Glutamatergic neuron (in vitro differentiated cells): ENCODE measurements around the gene SEMA4D. TPM values are rescaled to one million over a fixed set of nuclear protein-coding genes. Genes with fewer than 3 reads are reported as not detected.
A peak's percentile ranks its signal among the peaks of the same experiment; 100 is the strongest.

Experiments
- DNase-seq: peaks from one replicate; pipeline ENCODE4 v3.0.0; 2022
- H3K27ac Mint-ChIP-seq: one replicate; pipeline ENCODE4 v1.8.0; 2020; ENCODE audit warnings: mild to moderate bottlenecking, mixed read lengths, inconsistent platforms; ENCODE audit not compliant: unreplicated experiment
- H3K27me3 Mint-ChIP-seq: one replicate; pipeline ENCODE4 v1.8.0; 2020; ENCODE audit warnings: mild to moderate bottlenecking, moderate library complexity, mixed read lengths, inconsistent platforms; ENCODE audit not compliant: unreplicated experiment
- H3K36me3 Mint-ChIP-seq: one replicate; pipeline ENCODE4 v1.8.0; 2020; ENCODE audit warnings: mild to moderate bottlenecking, mixed read lengths, inconsistent platforms; ENCODE audit not compliant: unreplicated experiment
- H3K4me1 Mint-ChIP-seq: one replicate; pipeline ENCODE4 v1.8.0; 2020; ENCODE audit warnings: mild to moderate bottlenecking, low read depth, mixed read lengths, inconsistent platforms; ENCODE audit not compliant: unreplicated experiment
- H3K4me3 Mint-ChIP-seq: one replicate; pipeline ENCODE4 v1.8.0; 2020; ENCODE audit warnings: mild to moderate bottlenecking, mixed read lengths, inconsistent platforms; ENCODE audit not compliant: unreplicated experiment
- H3K9me3 Mint-ChIP-seq: one replicate; pipeline ENCODE4 v1.8.0; 2020; ENCODE audit warnings: mild to moderate bottlenecking, moderate library complexity, mixed read lengths, inconsistent platforms; ENCODE audit not compliant: unreplicated experiment
- CTCF ChIP-seq: fragments of 200-600 bp; sonication (generic); IDR thresholded peaks from one replicate; pipeline ENCODE4 v1.5.0; 2021; ENCODE audit not compliant: partially characterized antibody, unreplicated experiment
- total RNA-seq: library from RNA; stranded (reverse); fragmentation: NEBNext Ultra II Directional; extraction: Animal tissue kit (Norgen Biotek cat#: 25700); gene quantifications from one replicate; pipeline ENCODE4 v1.2.1, GENCODE V29; 2021; ENCODE audit not compliant: unreplicated experiment

SEMA4D gene
- total RNA-seq, 1 donor from 2014 or later = 192 TPM

- TF ChIP-seq CTCF = no peak
- H3K4me1 Mint-ChIP-seq = peaks cover 45% of the 10 kb centered on the region
- H3K4me3 Mint-ChIP-seq = peak overlapping the region; percentile 74
- peaks cover 4% of the 10 kb centered on the region for H3K9me3 Mint-ChIP-seq
- peaks cover 10% of the 10 kb centered on the region for H3K27me3 Mint-ChIP-seq
- peak overlapping the region; percentile 92 for H3K27ac Mint-ChIP-seq
- DNase-seq = peak; percentile 42
- H3K36me3 Mint-ChIP-seq = peaks cover 6% of the 10 kb centered on the region
Observed at GRCh38 chr9:89483592-89484474, 14.1 kb downstream of the SEMA4D start.

GRCh38 chr9:89482901-89483361 lies 15.0 kb downstream of the SEMA4D start:
- Mint-ChIP-seq H3K4me1 (peaks cover 50% of the 10 kb centered on the region), H3K36me3 (peaks cover 6% of the 10 kb centered on the region), H3K27me3 (peaks cover 11% of the 10 kb centered on the region), H3K4me3 (peak overlapping the region; percentile 74), H3K27ac (peak overlapping the region; percentile 92), H3K9me3 (peaks cover 5% of the 10 kb centered on the region)
- DNase-seq = peak; percentile 28
- no peak for TF ChIP-seq CTCF

GRCh38 chr9:89482056-89482851 lies 15.7 kb downstream of the SEMA4D start:
- H3K27ac Mint-ChIP-seq = peak overlapping the region; percentile 92
- peaks cover 11% of the 10 kb centered on the region for H3K27me3 Mint-ChIP-seq
- H3K4me1 Mint-ChIP-seq = peaks cover 56% of the 10 kb centered on the region
- no peak for DNase-seq
- H3K9me3 Mint-ChIP-seq = peaks cover 5% of the 10 kb centered on the region
- H3K36me3 Mint-ChIP-seq = peaks cover 6% of the 10 kb centered on the region
- no peak for TF ChIP-seq CTCF
- H3K4me3 Mint-ChIP-seq = peak overlapping the region; percentile 74

GRCh38 chr9:89481538-89481915 lies 16.4 kb downstream of the SEMA4D start:
- peaks cover 5% of the 10 kb centered on the region for H3K9me3 Mint-ChIP-seq
- peaks cover 63% of the 10 kb centered on the region for H3K4me1 Mint-ChIP-seq
- TF ChIP-seq CTCF = no peak
- peak overlapping the region; percentile 74 for H3K4me3 Mint-ChIP-seq
- no peak for DNase-seq
- H3K27me3 Mint-ChIP-seq = peaks cover 12% of the 10 kb centered on the region
- peak overlapping the region; percentile 92 for H3K27ac Mint-ChIP-seq
- H3K36me3 Mint-ChIP-seq = peaks cover 6% of the 10 kb centered on the region
